ENCODE measurements around the gene ZNG1A. TPM values are rescaled to one million over a fixed set of nuclear protein-coding genes. Genes with fewer than 3 reads are reported as not detected.
A peak's percentile ranks its signal among the peaks of the same experiment; 100 is the strongest.
"Not testable (repeated sequence)": the region's sequence is repeated elsewhere in the genome, so short reads cannot be mapped to it uniquely, and the experiment has no call there.

Gene ZNG1A
- polyA plus RNA-seq (2013, experiment 1 of 2), result 50.8 TPM
- polyA plus RNA-seq (2013, experiment 2 of 2), result 50.6 TPM

GRCh38 chr9:178970-179383 is at the start of gene ZNG1A:
ZNG1A (minus strand) TSS chr9:179056; CDS start chr9:178969, 87 bp downstream.
- no CpG with 5 or more reads among the region's 32 CpGs for WGBS (ENCODE audit: extremely low coverage, insufficient coverage, low lambda C conversion rate)

GRCh38 chr9:227860-228259 is 49.0 kb upstream of the ZNG1A start:
- Histone ChIP-seq H3K23ac (ENCODE audit: low read length) (no peak overlapping the region), H4K8ac (ENCODE audit: low read depth, low read length) (no peak overlapping the region), H3K4me1 (ENCODE audit: control insufficient read depth, low read depth, low read length) (peaks cover 4% of the 10 kb centered on the region), H3K27me3 (ENCODE audit: insufficient read depth, low read length, poor library complexity) (no peaks in the 10 kb centered on the region), H4K5ac (ENCODE audit: low read length) (no peak overlapping the region), H3K27ac (ENCODE audit: low read depth, low read length) (no peak overlapping the region), H3K4me3 (ENCODE audit: low read length) (no peak overlapping the region), H3K79me1 (ENCODE audit: low read length) (no peaks in the 10 kb centered on the region), H2BK15ac (replicated peaks; ENCODE audit: low read depth) (no peak overlapping the region), H3K79me2 (ENCODE audit: control insufficient read depth, insufficient read depth, low read length) (no peaks in the 10 kb centered on the region), H3K56ac (ENCODE audit: low read length) (no peak overlapping the region), H3K36me3 (ENCODE audit: control insufficient read depth, insufficient read depth, low read length) (no peaks in the 10 kb centered on the region), H3K4me2 (ENCODE audit: low read length) (no peak overlapping the region), H3K9ac (ENCODE audit: low read length) (no peak overlapping the region), H3K4ac (ENCODE audit: low read depth, low read length) (peak overlapping the region; percentile 36), H2BK120ac (ENCODE audit: low read depth, low read length) (no peak overlapping the region), H2AK5ac (ENCODE audit: low read length) (no peak overlapping the region), H2BK5ac (ENCODE audit: low read length) (no peak overlapping the region), H3K18ac (ENCODE audit: low read length) (no peak overlapping the region)
- no CpG with 5 or more reads among the region's 3 CpGs for WGBS (ENCODE audit: extremely low coverage, insufficient coverage, low lambda C conversion rate)
- no peak for DNase-seq

More at GRCh38 chr9:178970-179383, at the start of gene ZNG1A:
- H3K23ac ChIP-seq (ENCODE audit: low read length); H4K8ac ChIP-seq (ENCODE audit: low read depth, low read length); H3K79me1 ChIP-seq (ENCODE audit: low read length); H2AK5ac ChIP-seq (ENCODE audit: low read length); H3K36me3 ChIP-seq (ENCODE audit: control insufficient read depth, insufficient read depth, low read length); H2BK15ac ChIP-seq (replicated peaks; ENCODE audit: low read depth); H2BK5ac ChIP-seq (ENCODE audit: low read length); H4K5ac ChIP-seq (ENCODE audit: low read length); H3K79me2 ChIP-seq (ENCODE audit: control insufficient read depth, insufficient read depth, low read length); H3K4me2 ChIP-seq (ENCODE audit: low read length); H2BK120ac ChIP-seq (ENCODE audit: low read depth, low read length); H3K18ac ChIP-seq (ENCODE audit: low read length); H3K56ac ChIP-seq (ENCODE audit: low read length); H3K9ac ChIP-seq (ENCODE audit: low read length); H3K4me3 ChIP-seq (ENCODE audit: low read length); H3K27ac ChIP-seq (ENCODE audit: low read depth, low read length); H3K27me3 ChIP-seq (ENCODE audit: insufficient read depth, low read length, poor library complexity); H3K4ac ChIP-seq (ENCODE audit: low read depth, low read length); H3K4me1 ChIP-seq (ENCODE audit: control insufficient read depth, low read depth, low read length): not testable (repeated sequence)
- DNase-seq, result peak; percentile 81

DNA sequence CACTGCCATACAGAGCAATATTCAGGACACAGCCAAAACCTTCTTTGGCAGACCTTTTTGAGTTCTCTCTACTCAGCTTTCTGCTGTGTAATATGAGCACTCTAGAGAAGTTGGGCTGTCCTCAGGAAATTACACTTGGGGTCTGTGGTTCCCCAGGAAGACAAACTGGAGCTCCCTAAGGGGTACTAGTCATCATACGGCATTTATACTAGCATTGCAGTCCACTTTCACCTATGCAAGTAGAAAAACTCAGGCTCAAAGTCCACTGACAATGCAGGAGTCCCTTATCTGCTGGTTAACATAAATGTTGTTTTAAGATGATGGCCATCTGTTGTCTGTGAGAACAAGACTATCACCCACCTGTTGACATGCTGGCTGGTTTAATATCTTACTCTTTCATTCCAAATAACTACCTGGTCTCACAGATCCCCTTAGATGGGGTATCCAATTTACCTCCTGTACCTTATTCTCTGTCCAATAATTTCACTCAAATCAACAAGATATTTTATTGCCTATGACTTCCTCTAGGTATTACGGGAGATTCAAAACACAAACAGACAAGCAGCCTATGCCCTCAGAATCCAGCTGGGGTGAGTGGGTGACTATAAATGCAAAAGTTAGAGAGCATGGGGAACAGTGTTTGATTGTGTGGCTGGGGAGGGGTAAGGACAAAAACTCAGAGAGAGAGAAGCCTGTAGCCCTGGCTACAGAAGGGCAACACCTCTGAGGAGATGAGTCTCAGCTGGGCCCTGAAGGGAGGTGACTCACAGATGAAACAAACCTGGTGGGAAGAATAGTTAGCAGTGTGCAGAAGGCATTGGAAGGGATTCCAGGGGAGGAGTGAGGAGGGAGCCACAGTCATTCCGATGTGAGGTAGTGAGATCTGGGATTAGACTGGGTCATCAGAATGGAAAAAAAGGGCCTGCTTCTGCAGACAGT is 46.0 kb upstream of the ZNG1A start:
- no CpG with 5 or more reads among the region's 3 CpGs for WGBS (ENCODE audit: extremely low coverage, insufficient coverage, low lambda C conversion rate)
- no peaks in the 10 kb centered on the region for H3K36me3 ChIP-seq (ENCODE audit: control insufficient read depth, insufficient read depth, low read length)
- H4K5ac ChIP-seq (ENCODE audit: low read length), result no peak overlapping the region

DNA sequence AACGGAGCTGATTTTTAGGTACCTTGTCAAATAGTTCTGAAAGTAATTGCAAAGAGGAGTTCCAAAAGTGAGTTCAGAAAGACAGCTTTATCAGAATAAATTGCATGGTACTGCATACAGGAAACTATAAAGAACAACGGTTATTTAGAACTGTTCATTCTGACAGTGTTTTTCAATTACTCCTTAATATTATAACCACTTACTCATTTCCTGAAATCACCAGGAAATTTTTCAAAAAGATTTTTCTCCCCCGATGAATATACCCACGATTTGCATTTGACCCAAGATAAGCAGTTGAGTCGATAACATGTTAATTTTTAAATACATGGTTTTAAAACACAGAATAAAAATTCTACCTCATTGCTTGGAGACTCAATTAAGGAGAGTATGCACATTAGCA is 45.2 kb upstream of the ZNG1A start:
- no peak overlapping the region for H3K18ac ChIP-seq (ENCODE audit: low read length)
- H3K27me3 ChIP-seq (ENCODE audit: insufficient read depth, low read length, poor library complexity), result no peaks in the 10 kb centered on the region
- no peak overlapping the region for H4K8ac ChIP-seq (ENCODE audit: low read depth, low read length)
- H3K4me2 ChIP-seq (ENCODE audit: low read length), result no peak overlapping the region
- H3K4me3 ChIP-seq (ENCODE audit: low read length), result no peak overlapping the region
- no peaks in the 10 kb centered on the region for H3K79me2 ChIP-seq (ENCODE audit: control insufficient read depth, insufficient read depth, low read length)
- H3K36me3 ChIP-seq (ENCODE audit: control insufficient read depth, insufficient read depth, low read length), result no peaks in the 10 kb centered on the region
- no peak overlapping the region for H3K56ac ChIP-seq (ENCODE audit: low read length)
- H2BK15ac ChIP-seq (replicated peaks; ENCODE audit: low read depth), result no peak overlapping the region
- no peaks in the 10 kb centered on the region for H3K79me1 ChIP-seq (ENCODE audit: low read length)
- H2BK5ac ChIP-seq (ENCODE audit: low read length), result no peak overlapping the region
- no peak overlapping the region for H2BK120ac ChIP-seq (ENCODE audit: low read depth, low read length)
- H3K4ac ChIP-seq (ENCODE audit: low read depth, low read length), result no peak overlapping the region
- H3K9ac ChIP-seq (ENCODE audit: low read length), result no peak overlapping the region
- no peak for DNase-seq
- no peak overlapping the region for H3K27ac ChIP-seq (ENCODE audit: low read depth, low read length)
- peaks cover 4% of the 10 kb centered on the region for H3K4me1 ChIP-seq (ENCODE audit: control insufficient read depth, low read depth, low read length)
- WGBS (ENCODE audit: extremely low coverage, insufficient coverage, low lambda C conversion rate), result no CpG with 5 or more reads among the region's 5 CpGs
- H2AK5ac ChIP-seq (ENCODE audit: low read length), result no peak overlapping the region
- no peak overlapping the region for H3K23ac ChIP-seq (ENCODE audit: low read length)
- H4K5ac ChIP-seq (ENCODE audit: low read length), result no peak overlapping the region

More for the DNA sequence above, 46.0 kb upstream of the ZNG1A start:
- Histone ChIP-seq H2AK5ac (ENCODE audit: low read length) (no peak overlapping the region), H3K79me1 (ENCODE audit: low read length) (no peaks in the 10 kb centered on the region), H3K79me2 (ENCODE audit: control insufficient read depth, insufficient read depth, low read length) (no peaks in the 10 kb centered on the region), H3K4me3 (ENCODE audit: low read length) (no peak overlapping the region), H3K4me2 (ENCODE audit: low read length) (no peak overlapping the region), H4K8ac (ENCODE audit: low read depth, low read length) (peak overlapping the region; percentile 56), H3K4me1 (ENCODE audit: control insufficient read depth, low read depth, low read length) (peaks cover 4% of the 10 kb centered on the region), H3K56ac (ENCODE audit: low read length) (no peak overlapping the region), H2BK120ac (ENCODE audit: low read depth, low read length) (no peak overlapping the region), H3K18ac (ENCODE audit: low read length) (no peak overlapping the region), H3K23ac (ENCODE audit: low read length) (no peak overlapping the region), H3K27me3 (ENCODE audit: insufficient read depth, low read length, poor library complexity) (no peaks in the 10 kb centered on the region), H3K4ac (ENCODE audit: low read depth, low read length) (no peak overlapping the region), H3K27ac (ENCODE audit: low read depth, low read length) (no peak overlapping the region), H3K9ac (ENCODE audit: low read length) (no peak overlapping the region), H2BK5ac (ENCODE audit: low read length) (no peak overlapping the region), H2BK15ac (replicated peaks; ENCODE audit: low read depth) (no peak overlapping the region)
- peak; percentile 64 for DNase-seq

- Histone ChIP-seq H3K79me1 (ENCODE audit: low read length) (no peaks in the 10 kb centered on the region), H3K36me3 (ENCODE audit: control insufficient read depth, insufficient read depth, low read length) (no peaks in the 10 kb centered on the region), H2AK5ac (ENCODE audit: low read length) (no peak overlapping the region), H3K9ac (ENCODE audit: low read length) (no peak overlapping the region), H3K4me3 (ENCODE audit: low read length) (no peak overlapping the region), H3K4ac (ENCODE audit: low read depth, low read length) (no peak overlapping the region), H3K4me2 (ENCODE audit: low read length) (no peak overlapping the region), H3K18ac (ENCODE audit: low read length) (peak overlapping the region; percentile 14), H3K27ac (ENCODE audit: low read depth, low read length) (no peak overlapping the region), H3K4me1 (ENCODE audit: control insufficient read depth, low read depth, low read length) (peaks cover 4% of the 10 kb centered on the region), H3K23ac (ENCODE audit: low read length) (no peak overlapping the region), H2BK15ac (replicated peaks; ENCODE audit: low read depth) (no peak overlapping the region), H3K79me2 (ENCODE audit: control insufficient read depth, insufficient read depth, low read length) (no peaks in the 10 kb centered on the region), H3K56ac (ENCODE audit: low read length) (no peak overlapping the region), H2BK5ac (ENCODE audit: low read length) (no peak overlapping the region), H4K8ac (ENCODE audit: low read depth, low read length) (no peak overlapping the region), H2BK120ac (ENCODE audit: low read depth, low read length) (no peak overlapping the region), H3K27me3 (ENCODE audit: insufficient read depth, low read length, poor library complexity) (no peaks in the 10 kb centered on the region), H4K5ac (ENCODE audit: low read length) (no peak overlapping the region)
- WGBS (ENCODE audit: extremely low coverage, insufficient coverage, low lambda C conversion rate), result no CpG with 5 or more reads among the region's 3 CpGs
- DNase-seq, result peak; percentile 64
Measured at GRCh38 chr9:223152-223551, 44.3 kb upstream of the ZNG1A start.
